Astrocyte of the spinal cord (primary cell): ENCODE data around the gene TMEM54.

Source experiments
- DNase-seq: peaks from one replicate; pipeline ENCODE4 v3.0.0; 2011; ENCODE audit warnings: low read depth, low spot score
- H3K4me3 ChIP-seq: 2 replicates; pipeline ENCODE4 v1.5.1; 2011; ENCODE audit warnings: low read depth, mild to moderate bottlenecking, low read length, moderate library complexity
- CTCF ChIP-seq: IDR thresholded peaks from 2 replicates; pipeline ENCODE4 v1.5.1; 2012; ENCODE audit warnings: low read depth, mild to moderate bottlenecking, low read length, inconsistent platforms
- in situ Hi-C: cut with HindIII; loops from 2 replicates; pipeline ENCODE4 v1.10.0; 2017; ENCODE audit warnings: low sequenced_read_pairs

The TMEM54 gene

GRCh38 chr1:32900956-32901822 lies at the start of gene TMEM54:
TMEM54 (minus strand) TSS chr1:32901389; CDS start chr1:32901238, 151 bp downstream.
- TF ChIP-seq CTCF, result no peak
- no peak for DNase-seq
- in situ Hi-C loops, result no loop called here
- peak within 1 kb of the TSS; percentile 54 for H3K4me3 ChIP-seq

GRCh38 chr1:32949519-32949918 lies 48.3 kb upstream of the TMEM54 start:
- in situ Hi-C loops, result no loop called here
- TF ChIP-seq CTCF, result no peak
- DNase-seq, result no peak
- no peak overlapping the region for H3K4me3 ChIP-seq

GRCh38 chr1:32948905-32949304 lies 47.7 kb upstream of the TMEM54 start:
- no peak for TF ChIP-seq CTCF
- in situ Hi-C loops, result no loop called here
- no peak overlapping the region for H3K4me3 ChIP-seq
- no peak for DNase-seq

- no peak overlapping the region for H3K4me3 ChIP-seq
- in situ Hi-C loops, result no loop called here
- TF ChIP-seq CTCF, result no peak
- DNase-seq, result no peak
Observed at GRCh38 chr1:32948390-32948722, 47.2 kb upstream of the TMEM54 start.

GRCh38 chr1:32947669-32948389 lies 46.6 kb upstream of the TMEM54 start:
- no peak for TF ChIP-seq CTCF
- in situ Hi-C loops, result no loop called here
- DNase-seq, result no peak
- no peak overlapping the region for H3K4me3 ChIP-seq

GRCh38 chr1:32946413-32946812 lies 45.2 kb upstream of the TMEM54 start:
- no peak for DNase-seq
- in situ Hi-C loops, result no loop called here
- no peak for TF ChIP-seq CTCF
- no peak overlapping the region for H3K4me3 ChIP-seq
